Activated T-helper 2 cell treated with anti-CD3 and anti-CD28 coated beads, Interferon-gamma antibody, Interleukin-2, Interleukin-4, amounts not matched to agents 10 μg/mL and 5 μg/mL and 100 μg/mL, durations not matched to agents 14 hours and 24 hours and 36 hours (primary cell): ENCODE results near the gene P2RY6. TPM values are rescaled to one million over a fixed set of nuclear protein-coding genes. Genes with fewer than 3 reads are reported as not detected.

Source experiments
- DNase-seq: peaks from one replicate; pipeline ENCODE4 v3.0.0; 2021; ENCODE audit warnings: low spot score
- H3K27ac Mint-ChIP-seq: one replicate; pipeline ENCODE4 v1.8.0; 2021; ENCODE audit warnings: mixed read lengths
- H3K27me3 Mint-ChIP-seq: one replicate; pipeline ENCODE4 v1.8.0; 2021; ENCODE audit warnings: low read depth, mixed read lengths
- H3K36me3 Mint-ChIP-seq: one replicate; pipeline ENCODE4 v1.8.0; 2021; ENCODE audit warnings: low read depth, mixed read lengths
- H3K4me1 Mint-ChIP-seq: one replicate; pipeline ENCODE4 v1.8.0; 2021; ENCODE audit warnings: low read depth, mixed read lengths
- H3K4me3 Mint-ChIP-seq: one replicate; pipeline ENCODE4 v1.8.0; 2021; ENCODE audit warnings: low read depth, mild to moderate bottlenecking, moderate library complexity, mixed read lengths
- H3K9me3 Mint-ChIP-seq: one replicate; pipeline ENCODE4 v1.8.0; 2021; ENCODE audit warnings: mixed read lengths
- intact Hi-C: fragments of 100-400 bp; cut with micrococcal nuclease; formaldehyde crosslinking; loops from one replicate; pipeline ENCODE4 v1.15.1; 2023
- total RNA-seq: library from RNA; stranded (reverse); gene quantifications from 2 replicates; pipeline ENCODE4 v1.2.3, GENCODE V29; 2022

P2RY6 gene
- total RNA-seq, 1 donor from 2014 or later, result not detected

- no peaks in the 10 kb centered on the region for H3K36me3 Mint-ChIP-seq
- peaks cover 21% of the 10 kb centered on the region for H3K27me3 Mint-ChIP-seq
- no peak for DNase-seq
- no peak overlapping the region for H3K27ac Mint-ChIP-seq
- no peak overlapping the region for H3K4me3 Mint-ChIP-seq
- intact Hi-C loops, result no loop called here
- no peaks in the 10 kb centered on the region for H3K4me1 Mint-ChIP-seq
- H3K9me3 Mint-ChIP-seq, result no peaks in the 10 kb centered on the region
Observed at GRCh38 chr11:73258104-73259035, 13.8 kb upstream of the P2RY6 start.

- H3K27me3 Mint-ChIP-seq, result peaks cover 26% of the 10 kb centered on the region
- no peak overlapping the region for H3K27ac Mint-ChIP-seq
- H3K4me3 Mint-ChIP-seq, result no peak overlapping the region
- DNase-seq, result no peak
- no peaks in the 10 kb centered on the region for H3K9me3 Mint-ChIP-seq
- no peaks in the 10 kb centered on the region for H3K36me3 Mint-ChIP-seq
- no peaks in the 10 kb centered on the region for H3K4me1 Mint-ChIP-seq
- intact Hi-C loops, result no loop called here
Observed at GRCh38 chr11:73259406-73260126, 12.6 kb upstream of the P2RY6 start.

- Mint-ChIP-seq H3K27ac (no peak overlapping the region), H3K9me3 (no peaks in the 10 kb centered on the region), H3K4me1 (no peaks in the 10 kb centered on the region), H3K27me3 (peaks cover 31% of the 10 kb centered on the region), H3K4me3 (no peak overlapping the region), H3K36me3 (no peaks in the 10 kb centered on the region)
- intact Hi-C loops, result no loop called here
- no peak for DNase-seq
Observed at GRCh38 chr11:73260127-73260457, 12.0 kb upstream of the P2RY6 start.

- Mint-ChIP-seq H3K9me3 (no peaks in the 10 kb centered on the region), H3K4me3 (no peak overlapping the region), H3K27me3 (peaks cover 46% of the 10 kb centered on the region), H3K27ac (no peak overlapping the region), H3K4me1 (no peaks in the 10 kb centered on the region), H3K36me3 (no peaks in the 10 kb centered on the region)
- DNase-seq, result no peak
- intact Hi-C loops, result no loop called here
Observed at GRCh38 chr11:73262851-73263495, 9.2 kb upstream of the P2RY6 start.

- no peak for DNase-seq
- Mint-ChIP-seq H3K27me3 (peaks cover 46% of the 10 kb centered on the region), H3K36me3 (no peaks in the 10 kb centered on the region), H3K4me3 (no peak overlapping the region), H3K27ac (no peak overlapping the region), H3K9me3 (no peaks in the 10 kb centered on the region), H3K4me1 (no peaks in the 10 kb centered on the region)
- intact Hi-C loops, result no loop called here
Observed at GRCh38 chr11:73263640-73264039, 8.5 kb upstream of the P2RY6 start.

GRCh38 chr11:73265278-73265810 is 6.8 kb upstream of the P2RY6 start:
- Mint-ChIP-seq H3K36me3 (no peaks in the 10 kb centered on the region), H3K4me3 (no peak overlapping the region), H3K27ac (no peak overlapping the region), H3K27me3 (peaks cover 42% of the 10 kb centered on the region), H3K4me1 (no peaks in the 10 kb centered on the region), H3K9me3 (no peaks in the 10 kb centered on the region)
- intact Hi-C loops, result no loop called here
- DNase-seq, result no peak

GRCh38 chr11:73265853-73266645 is 6.1 kb upstream of the P2RY6 start:
- Mint-ChIP-seq H3K4me3 (no peak overlapping the region), H3K36me3 (no peaks in the 10 kb centered on the region), H3K9me3 (no peaks in the 10 kb centered on the region), H3K4me1 (no peaks in the 10 kb centered on the region), H3K27ac (no peak overlapping the region), H3K27me3 (peaks cover 42% of the 10 kb centered on the region)
- intact Hi-C loops, result no loop called here
- no peak for DNase-seq

- H3K27me3 Mint-ChIP-seq, result peaks cover 42% of the 10 kb centered on the region
- intact Hi-C loops, result no loop called here
- no peak overlapping the region for H3K4me3 Mint-ChIP-seq
- no peak overlapping the region for H3K27ac Mint-ChIP-seq
- no peaks in the 10 kb centered on the region for H3K36me3 Mint-ChIP-seq
- DNase-seq, result no peak
- no peaks in the 10 kb centered on the region for H3K9me3 Mint-ChIP-seq
- no peaks in the 10 kb centered on the region for H3K4me1 Mint-ChIP-seq
Observed at GRCh38 chr11:73266646-73267020, 5.5 kb upstream of the P2RY6 start.

GRCh38 chr11:73267122-73267846 is 4.9 kb upstream of the P2RY6 start:
- DNase-seq, result no peak
- intact Hi-C loops, result no loop called here
- no peak overlapping the region for H3K27ac Mint-ChIP-seq
- H3K4me1 Mint-ChIP-seq, result no peaks in the 10 kb centered on the region
- H3K4me3 Mint-ChIP-seq, result no peak overlapping the region
- no peaks in the 10 kb centered on the region for H3K36me3 Mint-ChIP-seq
- peaks cover 38% of the 10 kb centered on the region for H3K27me3 Mint-ChIP-seq
- H3K9me3 Mint-ChIP-seq, result no peaks in the 10 kb centered on the region

- Mint-ChIP-seq H3K4me1 (no peaks in the 10 kb centered on the region), H3K4me3 (no peak overlapping the region), H3K27me3 (peaks cover 31% of the 10 kb centered on the region), H3K36me3 (no peaks in the 10 kb centered on the region), H3K27ac (no peak overlapping the region), H3K9me3 (no peaks in the 10 kb centered on the region)
- intact Hi-C loops, result no loop called here
- DNase-seq, result no peak
Observed at GRCh38 chr11:73267906-73268540, 4.1 kb upstream of the P2RY6 start.

GRCh38 chr11:73268671-73269271 is 3.4 kb upstream of the P2RY6 start:
- no peak for DNase-seq
- intact Hi-C loops, result no loop called here
- Mint-ChIP-seq H3K27ac (no peak overlapping the region), H3K4me1 (no peaks in the 10 kb centered on the region), H3K9me3 (no peaks in the 10 kb centered on the region), H3K27me3 (peaks cover 24% of the 10 kb centered on the region), H3K36me3 (no peaks in the 10 kb centered on the region), H3K4me3 (no peak overlapping the region)
